OCI-LY7 (cell line): ENCODE results near the gene SLX1A.

Experiments
- CTCF ChIP-seq: fragments of 200-600 bp; sonication (generic); conservative IDR thresholded peaks from 2 replicates; pipeline ENCODE4 v1.5.1; 2014; ENCODE audit warnings: mild to moderate bottlenecking, antibody characterized with exemption, low read length, moderate library complexity, mixed read lengths
- EZH2phosphoT487 ChIP-seq: fragments of 200-600 bp; sonication (generic); IDR thresholded peaks from 2 replicates; pipeline ENCODE4 v1.6.1; 2018; ENCODE audit warnings: low read depth, borderline replicate concordance, mild to moderate bottlenecking, mixed run types, antibody characterized with exemption, low read length, moderate library complexity, mixed read lengths

GRCh38 chr16:30147843-30148510 is 45.7 kb upstream of the SLX1A start:
- no peak for TF ChIP-seq CTCF
- TF ChIP-seq EZH2phosphoT487 = no peak
